ENCODE results near the gene TNNC1.

TNNC1 gene

DNA sequence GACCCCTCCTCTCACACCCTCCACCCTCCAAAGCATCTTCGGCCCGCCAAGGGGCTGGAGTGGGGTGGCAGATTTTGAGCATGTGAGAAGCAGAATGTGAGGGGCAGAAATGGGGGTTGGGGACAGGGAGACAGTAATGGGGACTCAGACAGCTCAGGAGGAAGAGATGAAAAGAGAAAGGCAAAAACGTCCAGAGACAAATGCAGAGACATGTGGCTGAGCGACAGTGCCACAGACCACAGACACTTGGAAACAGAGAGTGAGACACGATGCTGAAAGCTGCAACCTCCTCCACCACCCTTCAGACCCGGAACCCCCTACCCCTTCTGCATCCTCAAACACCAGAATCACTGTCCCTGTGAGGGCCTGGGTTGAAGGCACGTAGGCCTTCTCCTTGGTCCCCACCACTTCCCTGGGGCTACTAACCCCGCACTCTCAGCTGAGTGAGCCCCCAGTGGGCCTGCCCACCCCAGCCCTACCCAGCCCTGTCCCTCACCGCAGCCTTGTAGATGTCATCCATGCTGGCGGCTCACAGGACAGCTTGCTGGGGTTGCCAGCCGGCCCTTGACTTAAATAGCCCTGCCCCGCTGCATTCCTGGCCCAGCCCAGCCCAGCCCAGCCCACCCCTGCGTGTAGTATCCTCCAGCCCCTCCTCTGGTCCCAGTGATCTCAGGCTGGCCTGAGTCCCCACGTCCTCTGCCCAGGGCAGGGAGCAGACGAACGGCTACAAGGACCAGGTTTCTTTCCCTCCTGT, at the start of gene TNNC1:
Gene TNNC1, minus strand, starts transcription at position 546 of the 754 bp plus-strand sequence. Its CDS starts 26 bp downstream, at position 520.
- DNase-seq: no peak

DNA sequence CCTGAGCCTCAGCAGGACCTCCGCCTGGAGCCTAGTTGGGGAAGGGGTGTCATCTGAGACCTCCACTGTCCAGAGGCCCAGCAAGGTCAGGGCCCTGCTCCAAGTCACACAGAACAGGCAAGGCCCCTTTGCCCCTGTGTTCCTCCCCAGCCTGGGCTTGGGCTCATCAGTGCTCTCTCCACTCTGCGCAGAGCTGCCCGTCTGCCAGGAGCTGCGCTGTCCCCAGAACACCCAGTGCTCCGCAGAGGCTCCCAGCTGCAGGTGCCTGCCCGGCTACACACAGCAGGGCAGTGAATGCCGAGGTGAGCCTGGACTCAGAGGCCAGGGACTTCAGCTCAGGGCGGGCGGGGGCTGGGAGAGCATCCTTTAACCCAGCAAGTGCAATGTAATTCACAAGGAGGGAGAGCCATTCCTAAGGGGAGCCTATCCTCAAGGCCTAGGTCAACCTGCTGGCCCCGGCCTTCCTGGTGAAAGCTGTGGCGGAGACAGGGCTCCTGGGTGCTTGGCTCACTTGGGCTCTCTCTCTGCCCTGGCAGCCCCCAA, 49.0 kb upstream of the TNNC1 start:
- no peak for DNase-seq

DNA sequence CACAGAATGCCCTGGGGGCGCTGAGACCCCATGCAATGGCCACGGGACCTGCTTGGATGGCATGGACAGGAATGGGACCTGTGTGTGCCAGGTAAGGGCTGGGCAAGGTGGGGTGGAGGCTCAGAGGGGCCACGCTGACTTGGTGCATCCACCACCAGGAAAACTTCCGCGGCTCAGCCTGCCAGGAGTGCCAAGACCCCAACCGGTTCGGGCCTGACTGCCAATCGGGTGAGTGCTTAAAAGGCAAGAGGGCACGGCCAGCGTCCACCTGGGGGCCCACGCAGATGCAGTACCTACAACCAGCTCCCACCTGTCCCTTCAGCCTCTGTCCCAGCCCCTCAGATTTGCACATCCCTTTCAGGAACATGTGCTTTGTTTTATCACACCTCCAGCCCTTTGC, 48.2 kb upstream of the TNNC1 start:
- DNase-seq: no peak

DNA sequence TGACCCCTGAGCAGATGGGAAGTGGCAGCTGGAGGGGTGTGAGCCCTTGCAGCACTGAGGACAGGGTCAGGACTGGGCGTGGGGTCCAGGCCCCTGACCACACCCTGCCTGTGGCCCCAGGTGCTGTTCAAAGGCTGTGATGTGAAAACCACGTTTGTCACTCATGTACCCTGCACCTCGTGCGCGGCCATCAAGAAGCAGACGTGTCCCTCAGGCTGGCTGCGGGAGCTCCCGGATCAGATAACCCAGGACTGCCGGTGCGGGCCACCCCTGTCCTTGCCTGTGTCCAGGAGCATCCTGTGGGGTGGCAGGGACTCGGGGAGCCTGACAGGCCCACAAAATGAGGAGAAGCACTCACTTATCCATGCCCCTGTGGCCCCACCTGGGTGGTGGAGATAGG, 47.2 kb upstream of the TNNC1 start:
- no peak for DNase-seq

DNA sequence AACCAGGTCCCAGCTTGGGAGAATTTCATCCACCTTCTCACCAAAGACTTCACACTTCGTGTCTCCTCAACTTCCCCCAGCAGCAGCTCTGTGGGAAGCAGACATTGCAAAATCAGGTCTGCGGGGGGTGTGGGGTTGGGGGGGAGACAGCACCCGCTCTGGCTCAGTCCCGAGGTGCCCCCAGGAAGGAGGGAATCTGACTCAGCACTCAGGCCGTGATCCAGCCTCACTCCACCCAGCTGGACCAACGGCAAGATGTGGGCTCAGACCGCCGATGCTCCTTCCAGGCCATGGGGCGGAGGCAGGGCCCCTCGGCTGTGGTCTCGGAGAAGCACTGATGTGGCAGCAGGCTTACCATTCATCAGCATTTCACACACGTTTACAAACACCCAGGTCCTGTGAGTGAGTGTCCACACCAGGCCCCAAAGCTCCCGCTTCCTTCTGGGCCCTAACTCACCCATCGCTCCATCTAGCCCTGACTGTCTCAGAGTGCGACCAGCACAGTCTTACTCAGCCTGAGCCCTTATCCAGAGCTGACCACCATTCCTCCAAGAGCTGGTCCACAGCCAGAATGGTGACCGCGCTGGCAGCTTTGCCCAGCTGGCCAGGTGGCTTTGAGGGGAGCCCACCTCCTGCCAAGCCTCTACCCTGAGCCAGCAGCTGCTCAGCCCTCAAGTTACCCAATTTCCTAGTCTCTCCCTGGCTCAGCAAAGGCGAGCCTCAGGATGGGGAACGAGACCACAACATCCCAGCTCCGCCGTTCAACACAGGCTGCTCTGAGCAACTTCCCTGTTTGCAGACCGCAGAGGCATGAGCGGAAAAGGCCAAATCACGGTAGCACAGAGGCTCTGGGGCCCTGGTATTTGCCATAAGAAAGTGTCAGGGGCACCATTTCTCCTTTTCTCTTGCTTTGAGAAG, 44.6 kb upstream of the TNNC1 start:
- DNase-seq: no peak

DNA sequence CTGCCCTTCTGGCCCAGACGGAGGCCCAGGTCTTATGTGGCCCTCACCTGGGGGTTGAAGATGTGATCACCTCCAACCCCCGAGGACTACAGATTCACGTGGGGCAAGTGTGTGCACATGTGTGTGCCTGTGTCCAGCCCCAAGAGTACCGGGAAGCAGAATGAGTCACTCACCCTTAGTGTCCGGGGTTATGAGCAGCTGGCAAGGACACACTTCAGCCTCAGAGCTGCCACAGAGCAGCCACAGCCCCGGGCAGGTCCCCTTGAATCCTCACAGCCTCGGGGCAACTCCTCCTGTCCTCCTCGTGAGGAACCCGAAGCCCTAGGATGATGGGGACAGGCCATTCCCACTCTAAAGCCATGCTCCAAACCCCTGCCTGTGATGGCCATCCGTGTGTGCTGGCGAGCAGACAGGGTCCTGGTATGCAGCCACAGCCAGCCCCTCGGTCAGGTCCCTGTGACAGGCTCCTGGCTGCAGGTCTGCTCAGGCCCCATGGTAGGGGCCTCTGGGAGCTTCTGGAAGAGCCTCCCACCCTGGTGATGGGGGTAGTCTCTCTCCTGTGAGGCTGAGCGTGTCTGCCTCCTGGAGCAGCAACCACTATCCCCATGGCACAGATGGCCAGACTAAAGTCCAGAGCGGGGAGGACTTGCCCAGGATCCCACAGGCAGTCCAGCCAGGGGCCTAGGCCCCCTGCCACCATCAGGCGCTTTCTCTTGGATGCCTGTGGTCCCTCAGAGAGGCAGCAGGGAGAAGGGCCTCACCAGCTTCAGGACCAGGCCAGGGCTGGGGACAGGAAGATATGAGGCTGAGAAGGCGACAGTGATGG, 42.1 kb upstream of the TNNC1 start:
- DNase-seq: no peak

DNA sequence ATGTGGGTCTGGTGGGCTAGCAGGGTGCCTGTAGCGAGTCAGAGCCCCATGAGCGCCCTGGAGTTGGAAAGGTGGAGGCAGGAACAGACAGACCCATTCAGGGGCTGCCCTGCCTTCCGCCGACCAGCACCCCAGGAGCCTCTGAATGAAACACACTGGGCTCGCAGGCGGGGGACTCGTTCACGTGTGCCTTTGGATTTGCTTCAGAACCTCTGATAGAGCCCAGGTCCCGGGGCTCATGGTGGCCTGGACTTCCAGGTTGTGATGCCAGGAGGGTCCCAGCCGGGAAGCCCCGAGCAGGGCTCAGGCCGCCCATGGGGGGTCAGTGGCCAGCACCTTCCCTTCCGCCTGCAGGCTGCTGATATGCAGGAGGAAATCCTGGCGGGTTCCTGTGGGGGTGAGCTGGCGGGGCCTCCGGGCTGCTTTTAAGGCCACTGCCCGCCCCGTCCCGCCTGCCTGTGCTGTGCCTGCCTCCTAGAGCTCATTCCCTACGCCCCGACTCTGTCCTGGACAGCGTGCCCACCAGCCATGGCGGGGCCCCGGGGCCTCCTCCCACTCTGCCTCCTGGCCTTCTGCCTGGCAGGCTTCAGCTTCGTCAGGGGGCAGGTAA, 41.1 kb upstream of the TNNC1 start, which contains the start of gene STAB1:
Gene STAB1, plus strand, starts transcription at position 453 of the 610 bp plus-strand sequence. Its CDS starts 76 bp downstream, at position 529.
- DNase-seq: no peak

DNA sequence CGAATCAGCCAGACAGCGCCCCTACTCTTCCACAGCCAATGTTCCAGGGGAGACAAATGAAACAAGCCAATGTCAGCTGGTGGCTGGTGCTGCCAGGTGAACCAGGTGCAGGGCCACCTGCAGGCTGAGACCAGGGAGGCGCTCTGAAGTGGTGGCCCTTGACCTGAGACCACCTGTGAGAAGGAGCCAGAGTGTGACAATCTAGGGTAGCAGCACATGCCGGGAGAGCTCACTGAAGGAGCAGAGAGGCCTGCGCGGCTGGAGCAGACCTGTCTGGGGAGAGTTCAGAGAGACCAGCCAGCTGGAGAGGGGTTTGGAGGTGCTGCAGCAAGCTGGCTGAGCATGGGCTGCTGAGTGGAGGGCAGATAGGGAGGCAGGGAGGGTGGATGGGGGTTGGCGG, 40.6 kb upstream of the TNNC1 start:
- DNase-seq: peak; percentile 2

DNA sequence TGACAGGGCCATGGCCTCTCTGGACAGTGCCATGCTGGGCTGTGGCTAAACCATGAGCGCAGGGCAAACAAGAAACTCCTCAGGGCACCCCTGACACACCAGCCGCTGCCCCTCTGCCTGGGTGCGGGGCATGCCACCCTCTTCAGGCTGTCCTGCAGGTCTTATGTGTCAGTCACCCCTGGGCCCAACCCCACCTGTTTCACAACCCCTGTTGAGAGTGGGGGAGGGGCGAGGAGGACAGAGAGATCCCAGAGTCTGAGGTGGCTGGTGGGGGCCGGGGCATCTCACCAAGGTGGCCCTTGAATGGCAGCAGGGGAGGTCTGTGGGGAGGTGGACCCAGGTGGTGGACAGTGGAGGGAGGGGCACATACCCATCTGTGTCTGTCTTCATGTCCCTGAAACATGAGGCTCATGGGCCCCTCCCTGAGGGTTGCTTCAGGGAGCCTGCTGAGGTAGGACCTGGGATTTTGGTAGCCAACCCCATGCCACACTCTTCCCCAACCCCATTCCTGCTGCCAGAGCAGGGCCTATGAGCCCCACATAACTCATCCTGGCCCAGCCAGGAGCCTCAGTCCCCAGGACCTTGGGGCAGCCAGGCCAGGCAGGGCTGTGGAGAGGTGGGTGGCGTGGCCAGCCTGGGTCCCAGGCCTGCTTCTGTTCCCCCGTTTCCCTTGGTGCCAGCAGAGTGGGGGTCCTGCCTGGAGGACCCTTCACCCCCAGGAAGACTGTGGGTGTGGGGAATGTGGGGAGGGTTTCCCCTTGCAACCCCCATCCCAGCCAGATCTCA, 39.6 kb upstream of the TNNC1 start:
- DNase-seq: no peak

DNA sequence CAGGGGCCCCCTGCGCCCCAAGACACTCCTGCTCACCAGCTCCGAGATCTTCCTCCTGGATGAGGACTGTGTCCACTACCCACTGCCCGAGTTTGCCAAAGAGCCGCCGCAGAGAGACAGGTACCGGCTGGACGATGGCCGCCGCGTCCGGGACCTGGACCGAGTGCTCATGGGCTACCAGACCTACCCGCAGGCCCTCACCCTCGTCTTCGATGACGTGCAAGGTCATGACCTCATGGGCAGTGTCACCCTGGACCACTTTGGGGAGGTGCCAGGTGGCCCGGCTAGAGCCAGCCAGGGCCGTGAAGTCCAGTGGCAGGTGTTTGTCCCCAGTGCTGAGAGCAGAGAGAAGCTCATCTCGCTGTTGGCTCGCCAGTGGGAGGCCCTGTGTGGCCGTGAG, 38.2 kb upstream of the TNNC1 start:
- no peak for DNase-seq

DNA sequence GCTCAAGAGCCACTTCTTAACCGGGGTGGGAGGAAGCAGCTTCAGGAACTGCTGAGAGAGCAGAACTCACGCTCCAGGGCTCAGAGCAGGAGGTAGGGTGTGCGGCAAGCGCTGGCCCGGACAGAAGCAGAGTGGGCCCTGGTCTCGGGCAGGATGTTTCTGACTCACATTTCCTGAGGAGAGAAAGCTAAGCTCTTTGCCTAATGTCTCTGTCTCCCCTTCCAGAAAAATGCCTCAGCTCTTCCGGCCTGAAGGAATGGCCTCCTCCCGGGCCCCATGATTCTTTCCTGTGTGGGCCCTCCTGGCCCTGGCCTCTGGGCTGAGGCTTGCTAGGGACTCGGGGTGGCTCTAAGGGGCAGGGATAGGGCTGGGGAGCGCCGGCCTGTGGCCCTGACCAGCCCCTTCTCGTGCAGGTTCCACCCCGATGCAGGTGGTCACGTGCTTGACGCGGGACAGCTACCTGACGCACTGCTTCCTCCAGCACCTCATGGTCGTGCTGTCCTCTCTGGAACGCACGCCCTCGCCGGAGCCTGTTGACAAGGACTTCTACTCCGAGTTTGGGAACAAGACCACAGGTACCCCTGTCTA, 37.2 kb upstream of the TNNC1 start:
- DNase-seq: no peak

DNA sequence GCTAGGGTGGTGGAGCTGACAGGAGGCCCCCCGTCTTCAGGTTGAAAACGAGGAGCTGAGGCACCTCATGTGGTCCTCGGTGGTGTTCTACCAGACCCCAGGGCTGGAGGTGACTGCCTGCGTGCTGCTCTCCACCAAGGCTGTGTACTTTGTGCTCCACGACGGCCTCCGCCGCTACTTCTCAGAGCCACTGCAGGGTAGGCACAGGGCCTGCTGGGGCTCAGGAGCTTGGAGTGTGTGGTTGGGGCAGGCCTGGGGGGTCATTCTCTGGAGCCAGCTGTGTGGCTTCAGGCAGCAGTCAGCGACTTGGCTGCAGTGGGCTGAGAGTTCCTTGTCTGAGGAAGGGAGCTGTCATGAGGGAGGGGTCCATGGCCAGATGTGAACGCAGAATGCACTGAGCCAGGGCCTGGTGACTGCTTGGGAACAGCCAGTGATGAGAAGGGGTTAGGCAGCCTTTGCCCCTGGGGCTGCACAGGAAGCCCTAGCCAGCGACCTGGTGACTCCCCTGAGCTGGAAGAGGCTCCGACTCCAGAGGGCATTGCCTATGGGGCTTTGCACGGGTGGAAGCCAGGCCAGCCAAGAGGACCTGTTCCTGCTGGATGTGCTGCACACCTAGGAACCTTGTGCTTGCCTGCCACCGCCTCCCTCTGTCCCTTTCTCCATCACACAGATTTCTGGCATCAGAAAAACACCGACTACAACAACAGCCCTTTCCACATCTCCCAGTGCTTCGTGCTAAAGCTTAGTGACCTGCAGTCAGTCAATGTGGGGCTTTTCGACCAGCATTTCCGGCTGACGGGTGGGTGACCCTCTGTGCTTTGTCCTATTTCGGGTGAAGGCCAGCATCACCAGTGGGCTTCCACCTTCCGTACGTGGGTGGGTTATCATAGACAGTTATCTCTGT, 36.4 kb upstream of the TNNC1 start:
- no peak for DNase-seq

DNA sequence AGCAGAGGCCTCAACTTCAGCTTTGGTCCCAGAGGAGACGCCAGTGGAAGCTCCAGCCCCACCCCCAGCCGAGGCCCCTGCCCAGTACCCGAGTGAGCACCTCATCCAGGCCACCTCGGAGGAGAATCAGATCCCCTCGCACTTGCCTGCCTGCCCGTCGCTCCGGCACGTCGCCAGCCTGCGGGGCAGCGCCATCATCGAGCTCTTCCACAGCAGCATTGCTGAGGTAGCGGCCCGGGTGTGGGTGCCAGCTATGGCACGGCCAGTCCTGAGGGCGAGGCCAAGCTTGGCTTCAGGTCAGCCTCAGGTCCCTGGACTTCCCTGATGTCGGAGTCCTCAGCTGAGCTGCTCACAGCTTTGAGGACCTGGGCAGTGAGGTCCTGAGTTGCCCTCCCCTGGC, 35.6 kb upstream of the TNNC1 start:
- no peak for DNase-seq

DNA sequence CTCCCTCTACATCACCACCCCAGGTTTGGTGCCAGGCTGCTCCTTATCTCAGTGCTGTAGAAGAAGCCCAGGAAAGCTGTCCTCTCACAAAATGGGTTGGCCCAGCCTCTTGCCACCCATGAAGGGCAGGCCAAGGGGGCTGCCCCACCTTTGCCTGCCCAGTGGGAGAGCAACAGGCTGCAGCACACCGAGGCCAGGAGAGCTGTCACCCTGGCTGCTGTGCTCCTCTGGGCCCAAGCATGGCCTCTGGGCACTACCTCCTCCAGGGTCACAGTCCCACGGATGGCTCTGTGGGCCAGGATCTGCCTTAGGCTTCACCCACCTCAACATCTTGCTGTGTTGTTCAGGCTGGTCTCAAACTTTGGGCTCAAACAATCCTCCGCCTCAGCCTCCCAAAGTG, 34.9 kb upstream of the TNNC1 start:
- DNase-seq: no peak

DNA sequence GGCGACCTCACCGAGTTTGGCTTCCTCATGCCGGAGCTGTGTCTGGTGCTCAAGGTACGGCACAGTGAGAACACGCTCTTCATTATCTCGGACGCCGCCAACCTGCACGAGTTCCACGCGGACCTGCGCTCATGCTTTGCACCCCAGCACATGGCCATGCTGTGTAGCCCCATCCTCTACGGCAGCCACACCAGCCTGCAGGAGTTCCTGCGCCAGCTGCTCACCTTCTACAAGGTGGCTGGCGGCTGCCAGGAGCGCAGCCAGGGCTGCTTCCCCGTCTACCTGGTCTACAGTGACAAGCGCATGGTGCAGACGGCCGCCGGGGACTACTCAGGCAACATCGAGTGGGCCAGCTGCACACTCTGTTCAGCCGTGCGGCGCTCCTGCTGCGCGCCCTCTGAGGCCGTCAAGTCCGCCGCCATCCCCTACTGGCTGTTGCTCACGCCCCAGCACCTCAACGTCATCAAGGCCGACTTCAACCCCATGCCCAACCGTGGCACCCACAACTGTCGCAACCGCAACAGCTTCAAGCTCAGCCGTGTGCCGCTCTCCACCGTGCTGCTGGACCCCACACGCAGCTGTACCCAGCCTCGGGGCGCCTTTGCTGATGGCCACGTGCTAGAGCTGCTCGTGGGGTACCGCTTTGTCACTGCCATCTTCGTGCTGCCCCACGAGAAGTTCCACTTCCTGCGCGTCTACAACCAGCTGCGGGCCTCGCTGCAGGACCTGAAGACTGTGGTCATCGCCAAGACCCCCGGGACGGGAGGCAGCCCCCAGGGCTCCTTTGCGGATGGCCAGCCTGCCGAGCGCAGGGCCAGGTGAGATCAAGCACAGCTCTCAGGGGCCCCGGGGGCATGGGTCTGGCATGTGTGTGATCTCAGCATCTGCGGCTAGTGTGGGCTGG, 34.2 kb upstream of the TNNC1 start:
- no peak for DNase-seq

DNA sequence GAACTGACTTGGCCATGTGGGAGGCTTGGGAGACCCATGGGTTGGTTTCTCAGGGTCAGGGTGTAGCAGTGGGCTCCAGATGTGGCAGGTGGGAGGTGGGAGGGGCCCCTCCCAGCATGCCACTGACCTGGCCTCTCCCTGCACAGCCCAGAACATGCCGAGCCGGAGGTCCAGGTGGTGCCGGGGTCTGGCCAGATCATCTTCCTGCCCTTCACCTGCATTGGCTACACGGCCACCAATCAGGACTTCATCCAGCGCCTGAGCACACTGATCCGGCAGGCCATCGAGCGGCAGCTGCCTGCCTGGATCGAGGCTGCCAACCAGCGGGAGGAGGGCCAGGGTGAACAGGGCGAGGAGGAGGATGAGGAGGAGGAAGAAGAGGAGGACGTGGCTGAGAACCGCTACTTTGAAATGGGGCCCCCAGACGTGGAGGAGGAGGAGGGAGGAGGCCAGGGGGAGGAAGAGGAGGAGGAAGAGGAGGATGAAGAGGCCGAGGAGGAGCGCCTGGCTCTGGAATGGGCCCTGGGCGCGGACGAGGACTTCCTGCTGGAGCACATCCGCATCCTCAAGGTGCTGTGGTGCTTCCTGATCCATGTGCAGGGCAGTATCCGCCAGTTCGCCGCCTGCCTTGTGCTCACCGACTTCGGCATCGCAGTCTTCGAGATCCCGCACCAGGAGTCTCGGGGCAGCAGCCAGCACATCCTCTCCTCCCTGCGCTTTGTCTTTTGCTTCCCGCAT, 33.4 kb upstream of the TNNC1 start:
- DNase-seq: no peak

DNA sequence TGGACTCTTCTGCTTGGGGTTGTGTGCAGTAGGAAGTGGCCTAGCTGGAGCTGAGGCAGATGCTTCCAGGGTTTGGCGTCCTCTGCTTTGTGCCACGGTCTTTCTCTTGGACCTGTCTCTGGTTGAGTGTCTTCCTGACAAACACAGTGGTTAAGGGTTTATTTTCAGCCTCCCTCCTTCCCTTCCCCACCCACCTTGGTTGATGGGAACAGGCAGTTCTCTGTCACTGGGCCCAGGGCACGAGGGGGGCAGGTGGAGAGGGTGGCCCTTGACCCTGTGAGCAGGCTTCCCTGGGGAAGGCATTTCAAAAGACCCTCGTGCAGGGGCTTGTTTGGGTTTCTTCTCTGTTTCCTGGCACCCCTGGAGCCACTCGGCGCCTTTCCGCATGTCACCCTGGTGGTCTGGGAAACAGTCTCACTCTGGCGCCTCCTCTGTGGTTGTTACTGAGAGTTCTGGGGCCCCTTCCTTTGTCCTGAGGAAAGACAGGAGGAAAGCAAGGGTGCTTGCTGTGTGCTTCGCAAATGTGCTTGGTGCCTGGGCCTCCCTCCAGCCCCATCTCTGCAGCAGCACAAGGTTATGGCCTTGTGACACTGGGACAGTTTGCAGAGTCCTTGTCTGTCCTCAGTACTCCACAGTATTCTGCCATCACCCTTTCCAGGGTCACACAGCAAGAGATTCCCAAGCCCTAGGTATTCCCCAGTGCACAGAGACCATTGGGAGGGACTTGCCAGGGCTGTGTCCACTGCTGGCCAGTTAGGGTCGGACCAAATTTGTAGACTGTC, 31.0 kb upstream of the TNNC1 start:
- DNase-seq: no peak
